HG03520 (cell line): Measurements from ENCODE around the gene ANAPC1.
"Not testable (repeated sequence)": the region's sequence is repeated elsewhere in the genome, so short reads cannot be mapped to it uniquely, and the experiment has no call there.

Experiments used
- ATAC-seq: cut with Tn5 transposase; IDR thresholded peaks from one replicate; pipeline ENCODE4 v1.9.1; 2021; ENCODE audit warnings: mild to moderate bottlenecking, moderate library complexity; ENCODE audit not compliant: unreplicated experiment

ANAPC1 gene

DNA sequence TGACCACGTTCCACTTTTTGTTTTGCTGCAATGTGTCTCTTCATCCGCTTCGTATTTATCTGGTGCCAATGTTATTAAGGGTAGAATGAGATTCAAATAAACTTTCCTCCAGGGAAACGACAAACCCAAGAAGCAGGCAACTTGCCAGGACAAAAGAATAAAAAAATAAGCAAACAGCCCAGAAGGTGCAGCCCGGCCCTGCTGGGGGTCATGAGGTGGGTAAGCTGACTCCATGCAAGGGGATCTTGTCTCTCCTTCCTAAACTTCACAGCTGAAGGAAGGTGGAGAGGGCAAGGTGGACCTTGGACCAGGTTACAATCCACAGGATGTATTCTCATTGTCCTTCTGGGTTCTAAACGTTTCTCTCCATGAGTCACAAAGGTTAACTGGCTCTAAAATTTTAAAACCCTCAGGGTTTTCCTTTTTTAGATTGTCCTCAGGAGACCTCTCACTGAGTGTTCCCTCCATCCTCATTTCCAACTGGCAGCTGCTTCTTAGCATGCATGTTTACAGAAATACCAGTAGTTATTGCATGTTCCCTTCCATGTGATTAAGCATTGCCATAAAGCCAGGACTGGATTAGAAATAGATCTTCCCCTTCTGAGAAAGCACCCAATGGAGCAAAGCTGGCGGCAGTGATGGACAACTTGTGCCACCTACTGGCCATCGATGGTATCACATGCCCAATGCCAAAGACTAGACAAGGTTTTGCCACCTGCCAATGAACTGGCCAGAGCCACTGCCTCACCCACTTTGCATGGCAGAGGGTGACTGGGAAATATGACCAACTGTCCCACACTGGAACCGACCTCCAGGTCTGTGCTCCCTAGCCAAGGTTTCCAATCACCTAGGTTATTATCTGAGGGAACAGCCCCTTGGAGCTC lies 147.9 kb downstream of the ANAPC1 start:
- not testable (repeated sequence) for ATAC-seq

DNA sequence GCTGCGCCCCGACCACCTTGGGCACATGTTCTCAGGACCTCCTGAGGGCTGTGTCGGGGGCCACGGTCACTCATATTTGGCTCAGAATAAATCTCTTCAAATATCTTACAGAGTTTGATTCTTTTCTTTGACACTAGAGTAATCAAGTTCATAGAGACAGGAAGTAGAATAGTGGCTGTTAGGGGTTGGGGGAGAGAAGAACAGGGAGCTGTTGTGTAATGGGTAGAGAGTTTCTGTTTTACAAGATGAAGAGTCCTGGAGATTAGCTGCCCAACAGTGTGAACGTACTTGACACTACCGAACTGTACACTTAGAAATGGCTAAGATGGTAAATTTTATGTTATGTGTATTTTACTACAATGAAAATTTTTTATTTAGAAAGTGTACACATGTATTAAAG lies 148.6 kb downstream of the ANAPC1 start:
- ATAC-seq, result not testable (repeated sequence)

GRCh38 chr2:111729812-111730458 lies 154.1 kb downstream of the ANAPC1 start:
- ATAC-seq, result not testable (repeated sequence)

- ATAC-seq, result not testable (repeated sequence)
These were observed 156.3 kb downstream of the ANAPC1 start for GRCh38 chr2:111727611-111728110.

DNA sequence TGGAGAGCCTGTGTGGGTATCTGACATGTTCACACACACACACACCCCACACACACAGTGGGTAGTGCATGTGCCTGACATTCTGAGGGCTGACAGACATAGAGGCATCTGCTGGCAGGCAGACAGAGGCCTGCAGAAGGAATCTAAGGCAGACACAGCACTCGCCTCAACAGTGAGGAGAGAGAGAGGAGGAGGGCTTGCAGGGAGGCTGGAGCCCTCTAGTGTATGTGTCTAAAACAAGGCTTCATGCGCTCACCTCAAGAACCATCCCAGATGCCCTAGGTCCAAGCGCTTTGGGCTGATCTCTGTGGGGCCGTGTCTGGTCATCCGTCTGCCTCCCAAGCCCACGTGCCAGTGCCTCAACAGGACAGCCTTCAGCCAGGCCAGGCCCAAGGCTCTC lies 158.3 kb downstream of the ANAPC1 start:
- ATAC-seq, result not testable (repeated sequence)

DNA sequence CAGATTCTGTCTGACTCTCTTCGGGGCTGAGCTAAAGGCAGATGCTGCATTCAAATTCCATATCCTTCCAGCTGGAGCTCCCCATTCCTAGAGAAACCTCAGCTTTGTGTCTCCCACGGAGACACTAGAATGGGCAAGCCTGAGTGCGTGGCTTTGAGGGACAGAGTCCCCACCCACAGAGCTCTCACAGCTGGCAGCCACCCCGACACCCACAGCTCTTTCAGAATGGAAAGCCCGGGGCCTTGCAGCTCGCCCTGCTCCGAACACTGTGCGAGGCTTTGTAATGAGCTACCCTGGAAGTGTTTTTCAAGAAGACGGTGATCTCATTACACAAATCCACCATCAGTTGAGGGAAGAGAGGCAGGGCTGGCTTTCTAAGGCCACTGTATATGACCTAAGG lies 164.4 kb downstream of the ANAPC1 start:
- ATAC-seq, result not testable (repeated sequence)
